Gastroesophageal sphincter (tissue), 4 donors: ENCODE data around the gene IRGC. TPM values are rescaled to one million over a fixed set of nuclear protein-coding genes. Genes with fewer than 3 reads are reported as not detected.

Source experiments
- ATAC-seq: fragments of 150-250 bp; one replicate; pipeline ENCODE4 v1.9.1; 2016; ENCODE audit warnings: mild to moderate bottlenecking, moderate library complexity
- H3K27ac ChIP-seq, 4 donors: fragments of 200-600 bp; sonication (generic) in 3 of 4; 1 replicate in 3 of 4; 2 replicates in 1 of 4; pipeline ENCODE4 v1.5.1; 2016 to 2019
- H3K27me3 ChIP-seq: fragments of 200-600 bp; sonication (generic); one replicate; pipeline ENCODE4 v1.5.1; 2019
- H3K36me3 ChIP-seq, 2 donors: fragments of 200-600 bp; sonication (generic); one replicate each; pipeline ENCODE4 v1.5.1; 2019; ENCODE audit warnings: control low read depth in 1 of 2
- H3K4me1 ChIP-seq, 3 donors: fragments of 200-600 bp; sonication (generic); 1 replicate in 2 of 3; 2 replicates in 1 of 3; pipeline ENCODE4 v1.5.1; 2016 to 2019; ENCODE audit warnings: control low read depth in 2 of 3
- H3K4me3 ChIP-seq, 2 donors: fragments of 200-600 bp; sonication (generic); one replicate each; pipeline ENCODE4 v1.5.1; 2019; ENCODE audit warnings: mild to moderate bottlenecking in 1 of 2, moderate library complexity in 1 of 2
- H3K9me3 ChIP-seq, 3 donors: fragments of 200-600 bp; sonication (generic); one replicate each; pipeline ENCODE4 v1.5.1; 2017 to 2019; ENCODE audit warnings: control low read depth in 2 of 3
- CTCF ChIP-seq, 4 experiments: fragments of 200-600 bp in 2 of 4; fragments of 450-650 bp in 2 of 4; sonication (generic) in 1 of 4; IDR thresholded peaks; one replicate each; pipeline ENCODE4 v1.5.1; 2017 to 2019; ENCODE audit warnings: antibody characterized with exemption in 4 of 4, mild to moderate bottlenecking in 2 of 4, moderate library complexity in 2 of 4
- EP300 ChIP-seq: sonication (generic); formaldehyde crosslinking; IDR thresholded peaks from one replicate; pipeline ENCODE4 v1.6.1; 2017; ENCODE audit warnings: antibody characterized with exemption, mild to moderate bottlenecking
- POLR2A ChIP-seq, 2 donors: fragments of 450-650 bp; IDR thresholded peaks; one replicate each; pipeline ENCODE4 v1.6.1; 2017; ENCODE audit warnings: antibody characterized with exemption in 2 of 2, mild to moderate bottlenecking in 2 of 2, moderate library complexity in 1 of 2
- POLR2AphosphoS5 ChIP-seq: sonication (generic); formaldehyde crosslinking; IDR thresholded peaks from one replicate; pipeline ENCODE4 v1.6.1; 2017; ENCODE audit warnings: antibody characterized with exemption
- WGBS, 2 donors: methylation state at CpG; one replicate each; pipeline ENCODE4 v1.1.5; 2018; ENCODE audit warnings: low coverage in 1 of 2; 5-methylcytosine and 5-hydroxymethylcytosine counted together
- total RNA-seq, 4 donors: library from RNA; depleted of rRNA; stranded (reverse); fragments of >200 nt; gene quantifications; one replicate each; pipeline ENCODE4 v1.1.0, GENCODE V29; 2016

Gene IRGC
- total RNA-seq, 4 donors from 2014 or later = not detected

- no peaks in the 10 kb centered on the region for H3K9me3 ChIP-seq
- TF ChIP-seq EP300 = no peak
- TF ChIP-seq POLR2A (IDR thresholded peaks at IDR 0.05) = no peak
- no peak for TF ChIP-seq CTCF (IDR thresholded peaks at IDR 0.05)
- no peak for TF ChIP-seq POLR2AphosphoS5
- H3K4me1 ChIP-seq = no peaks in the 10 kb centered on the region
- no peak for ATAC-seq
- peaks cover 0 to 8% of the 10 kb centered on the region in 2 donors for H3K36me3 ChIP-seq
- H3K27me3 ChIP-seq = peaks cover 16% of the 10 kb centered on the region
- H3K27ac ChIP-seq = no peak overlapping the region
- H3K4me3 ChIP-seq = no peak overlapping the region
- WGBS, 2 donors = 39 to 75% methylated on average over 4 to 6 of the region's 8 CpGs
Observed at GRCh38 chr19:43723588-43723987, 7.7 kb downstream of the IRGC start.

- ATAC-seq = no peak
- Histone ChIP-seq H3K4me3 (no peak overlapping the region), H3K36me3 (peaks cover 0 to 22% of the 10 kb centered on the region in 2 donors), H3K27me3 (peaks cover 4% of the 10 kb centered on the region), H3K4me1 (no peaks in the 10 kb centered on the region), H3K9me3 (no peaks in the 10 kb centered on the region), H3K27ac (no peak overlapping the region)
- WGBS, 2 donors = 20 to 72% methylated on average over 1 to 7 of the region's 8 CpGs
- no peak for TF ChIP-seq POLR2A (IDR thresholded peaks at IDR 0.05)
- TF ChIP-seq POLR2AphosphoS5 = no peak
- TF ChIP-seq CTCF (IDR thresholded peaks at IDR 0.05) = no peak
- no peak for TF ChIP-seq EP300
Observed at GRCh38 chr19:43724896-43725295, 9.0 kb downstream of the IRGC start.

- WGBS, 2 donors = 6 to 67% methylated on average over 4 to 7 of the region's 7 CpGs
- no peaks in the 10 kb centered on the region for H3K9me3 ChIP-seq
- no peaks in the 10 kb centered on the region for H3K4me1 ChIP-seq
- no peaks in the 10 kb centered on the region for H3K27me3 ChIP-seq
- TF ChIP-seq EP300 = no peak
- TF ChIP-seq POLR2A (IDR thresholded peaks at IDR 0.05) = no peak
- no peak for TF ChIP-seq POLR2AphosphoS5
- TF ChIP-seq CTCF (IDR thresholded peaks at IDR 0.05) = no peak
- ATAC-seq = no peak
- no peak overlapping the region for H3K4me3 ChIP-seq
- peaks cover 0 to 27% of the 10 kb centered on the region in 2 donors for H3K36me3 ChIP-seq
- no peak overlapping the region for H3K27ac ChIP-seq
Observed at GRCh38 chr19:43725468-43725867, 9.6 kb downstream of the IRGC start.

GRCh38 chr19:43726736-43727592 is 11.1 kb downstream of the IRGC start:
- ATAC-seq = no peak
- Histone ChIP-seq H3K4me1 (peaks cover 0 to 4% (median 0%) of the 10 kb centered on the region in 3 donors), H3K27ac (no peak overlapping the region), H3K27me3 (no peaks in the 10 kb centered on the region), H3K36me3 (peaks cover 0 to 42% of the 10 kb centered on the region in 2 donors), H3K9me3 (no peaks in the 10 kb centered on the region), H3K4me3 (no peak overlapping the region)
- 62 to 72% methylated on average over 9 to 10 of the region's 15 CpGs for WGBS, 2 donors
- no peak for TF ChIP-seq CTCF (IDR thresholded peaks at IDR 0.05)
- no peak for TF ChIP-seq EP300
- TF ChIP-seq POLR2A (IDR thresholded peaks at IDR 0.05) = no peak
- TF ChIP-seq POLR2AphosphoS5 = no peak

GRCh38 chr19:43727593-43727853 is 11.6 kb downstream of the IRGC start:
- TF ChIP-seq CTCF (IDR thresholded peaks at IDR 0.05) (no peak), POLR2A (IDR thresholded peaks at IDR 0.05) (no peak), POLR2AphosphoS5 (no peak), EP300 (no peak)
- no peaks in the 10 kb centered on the region for H3K27me3 ChIP-seq
- H3K36me3 ChIP-seq = peaks cover 0 to 48% of the 10 kb centered on the region in 2 donors
- H3K9me3 ChIP-seq = no peaks in the 10 kb centered on the region
- H3K4me1 ChIP-seq = peaks cover 0 to 5% (median 0%) of the 10 kb centered on the region in 3 donors
- no peak for ATAC-seq
- 78% methylated on average over 3 of the region's 4 CpGs; no CpG with 5 or more reads in 1 of the 2 donors for WGBS, 2 donors
- no peak overlapping the region for H3K4me3 ChIP-seq
- no peak overlapping the region for H3K27ac ChIP-seq
